CD14-positive monocyte (primary cell): ENCODE data around the gene MFGE8. TPM values are rescaled to one million over a fixed set of nuclear protein-coding genes. Genes with fewer than 3 reads are reported as not detected.

Experiments used
- DNase-seq, 3 donors: peaks; one replicate each; pipeline ENCODE4 v3.0.0-alpha.2; 2011 to 2022
- H2AFZ ChIP-seq: 2 replicates; pipeline ENCODE4 v1.6.0; 2012; ENCODE audit warnings: mild to moderate bottlenecking, low read depth, low read length, inconsistent platforms; ENCODE audit not compliant: insufficient read depth, poor library complexity, severe bottlenecking
- H3K27ac ChIP-seq, 2 donors: 1 replicate in 1 of 2; 2 replicates in 1 of 2; pipeline ENCODE4 v1.5.1; 2012 to 2013; ENCODE audit warnings: low read length in 2 of 2, control low read depth in 1 of 2, inconsistent platforms in 1 of 2, low read depth in 1 of 2, mild to moderate bottlenecking in 1 of 2
- H3K27me3 ChIP-seq, 2 donors: one replicate each; pipeline versions ENCODE4 v1.6.0 to v1.6.1; 2011 to 2013; ENCODE audit warnings: low read length in 2 of 2; ENCODE audit not compliant: control insufficient read depth in 2 of 2, insufficient read depth in 2 of 2
- H3K36me3 ChIP-seq, 2 donors: replicated peaks in 1 of 2; 1 replicate in 1 of 2; 2 replicates in 1 of 2; pipeline versions ENCODE4 v1.5.1 to v1.6.1; 2012 to 2013; ENCODE audit warnings: low read length in 2 of 2, control low read depth in 1 of 2, inconsistent platforms in 1 of 2, mild to moderate bottlenecking in 1 of 2; ENCODE audit not compliant: insufficient read depth in 2 of 2, control insufficient read depth in 1 of 2
- H3K4me1 ChIP-seq, 2 donors: 1 replicate in 1 of 2; 2 replicates in 1 of 2; pipeline versions ENCODE4 v1.5.1 to v1.6.1; 2012 to 2013; ENCODE audit warnings: low read length in 2 of 2, control low read depth in 1 of 2, inconsistent platforms in 1 of 2, mild to moderate bottlenecking in 1 of 2, moderate library complexity in 1 of 2; ENCODE audit not compliant: insufficient read depth in 2 of 2, control insufficient read depth in 1 of 2
- H3K4me2 ChIP-seq: replicated peaks from 2 replicates; pipeline ENCODE3; 2012; ENCODE audit warnings: low read length, moderate library complexity, mild to moderate bottlenecking; ENCODE audit not compliant: poor library complexity, severe bottlenecking; ENCODE audit errors: extremely low read depth
- H3K4me3 ChIP-seq, 3 experiments: fragments of 200-600 bp in 1 of 3; sonication (generic) in 1 of 3; replicated peaks in 1 of 3; 1 replicate in 2 of 3; 2 replicates in 1 of 3; pipeline ENCODE4 v1.5.1; 2011 to 2013; ENCODE audit warnings: low read length in 3 of 3, mild to moderate bottlenecking in 3 of 3, control low read depth in 2 of 3, low read depth in 2 of 3, inconsistent platforms in 1 of 3, moderate library complexity in 1 of 3
- H3K79me2 ChIP-seq: 2 replicates; pipeline ENCODE4 v1.6.0; 2012; ENCODE audit warnings: mild to moderate bottlenecking, control low read depth, inconsistent platforms, low read length, moderate library complexity; ENCODE audit not compliant: insufficient read depth
- H3K9ac ChIP-seq: 2 replicates; pipeline ENCODE4 v1.6.0; 2017; ENCODE audit warnings: low read length, mild to moderate bottlenecking; ENCODE audit not compliant: insufficient read depth, poor library complexity, severe bottlenecking
- H3K9me3 ChIP-seq, 2 donors: replicated peaks in 1 of 2; 1 replicate in 1 of 2; 2 replicates in 1 of 2; pipeline versions ENCODE4 v1.5.1 to v1.6.1; 2012 to 2013; ENCODE audit warnings: low read length in 2 of 2, control low read depth in 1 of 2; ENCODE audit not compliant: control insufficient read depth in 1 of 2, insufficient read depth in 1 of 2
- H4K20me1 ChIP-seq: 2 replicates; pipeline ENCODE4 v1.6.0; 2012; ENCODE audit warnings: mild to moderate bottlenecking, low read length, control low read depth, moderate library complexity; ENCODE audit not compliant: insufficient read depth
- H3K27ac Mint-ChIP-seq, 7 donors: one replicate each; pipeline ENCODE4 v1.8.0; 2020; ENCODE audit warnings: mild to moderate bottlenecking in 7 of 7, mixed read lengths in 7 of 7, moderate library complexity in 6 of 7, inconsistent platforms in 2 of 7
- H3K27me3 Mint-ChIP-seq, 3 donors: one replicate each; pipeline ENCODE4 v1.8.0; 2021 to 2022; ENCODE audit warnings: low read depth in 3 of 3, mild to moderate bottlenecking in 3 of 3, mixed read lengths in 3 of 3, moderate library complexity in 3 of 3, inconsistent platforms in 1 of 3
- H3K36me3 Mint-ChIP-seq, 2 donors: one replicate each; pipeline ENCODE4 v1.8.0; 2020; ENCODE audit warnings: mixed read lengths in 2 of 2, inconsistent platforms in 1 of 2, mild to moderate bottlenecking in 1 of 2
- H3K4me1 Mint-ChIP-seq: one replicate; pipeline ENCODE4 v1.8.0; 2020; ENCODE audit warnings: mild to moderate bottlenecking, mixed read lengths
- H3K4me3 Mint-ChIP-seq, 2 donors: one replicate each; pipeline ENCODE4 v1.8.0; 2020; ENCODE audit warnings: mild to moderate bottlenecking in 2 of 2, mixed read lengths in 2 of 2, moderate library complexity in 1 of 2
- H3K9me3 Mint-ChIP-seq, 7 donors: one replicate each; pipeline ENCODE4 v1.8.0; 2020 to 2022; ENCODE audit warnings: mixed read lengths in 7 of 7, mild to moderate bottlenecking in 6 of 7, moderate library complexity in 6 of 7, inconsistent platforms in 2 of 7
- WGBS: methylation state at CpG from one replicate; pipeline ENCODE4 v1.1.5; 2013; ENCODE audit warnings: missing lambda C conversion rate; ENCODE audit not compliant: insufficient coverage; 5-methylcytosine and 5-hydroxymethylcytosine counted together
- intact Hi-C, 2 donors: fragments of 100-400 bp; cut with micrococcal nuclease; formaldehyde crosslinking; loops; one replicate each; pipeline versions ENCODE4 v1.15.0 to v1.15.1; 2023
- polyA plus RNA-seq, 3 donors: library from polyadenylated mRNA; depleted of rRNA in 1 of 3; unstranded in 2 of 3; stranded (reverse) in 1 of 3; fragments of 300-500 nt in 2 of 3; fragments of >200 nt in 1 of 3; fragmentation: Illumina TruSeq in 2 of 3; gene quantifications; 1 replicate in 2 of 3; 2 replicates in 1 of 3; pipeline ENCODE4 v1.2.3, GENCODE V29; 2012 to 2021
- TF ChIP-seq, protein P1 (sequence below): fragments of 200-600 bp; IDR thresholded peaks from one replicate; pipeline ENCODE4 v1.8.0; 2022; ENCODE audit warnings: antibody characterized with exemption, mild to moderate bottlenecking

Gene MFGE8
- polyA plus RNA-seq, 3 donors = 2.7 TPM; not detected in 2

DNA sequence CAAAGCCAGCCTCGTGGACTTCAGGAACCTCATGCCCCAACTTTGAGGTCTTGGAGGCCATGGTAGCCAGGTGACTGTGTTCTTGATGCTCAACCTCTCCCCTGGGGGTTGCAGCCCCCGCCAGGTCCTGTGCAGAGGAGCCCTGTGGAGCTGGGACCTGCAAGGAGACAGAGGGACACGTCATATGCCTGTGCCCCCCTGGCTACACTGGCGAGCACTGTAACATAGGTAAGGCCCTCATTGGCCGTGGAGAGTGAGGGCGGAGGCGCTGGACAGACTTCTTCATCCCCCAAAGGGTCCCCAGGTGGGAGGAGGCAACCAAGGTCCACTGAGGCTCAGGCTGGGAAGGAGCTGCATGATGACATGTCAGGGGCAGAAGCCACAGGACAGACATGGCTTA is 53.0 kb downstream of the MFGE8 start:
- Histone ChIP-seq H3K36me3 (no peaks in the 10 kb centered on the region), H3K79me2 (no peaks in the 10 kb centered on the region), H3K27ac (no peak overlapping the region), H3K4me3 (no peak overlapping the region), H3K4me2 (no peak overlapping the region), H3K9me3 (peaks cover 0 to 5% of the 10 kb centered on the region in 2 donors), H4K20me1 (no peaks in the 10 kb centered on the region), H3K27me3 (no peaks in the 10 kb centered on the region), H2AFZ (no peak overlapping the region), H3K9ac (no peak overlapping the region), H3K4me1 (no peaks in the 10 kb centered on the region)
- DNase-seq = no peak
- Mint-ChIP-seq H3K36me3 (no peaks in the 10 kb centered on the region), H3K27me3 (peaks cover 2 to 6% (median 3%) of the 10 kb centered on the region in 3 donors), H3K27ac (no peak overlapping the region), H3K9me3 (peaks cover 1 to 12% (median 6%) of the 10 kb centered on the region in 7 donors), H3K4me1 (no peaks in the 10 kb centered on the region), H3K4me3 (no peak overlapping the region)
- intact Hi-C loops = no loop called here
- WGBS = 94% methylated on average over 7 of the region's 7 CpGs
- TF ChIP-seq, protein P1, sequence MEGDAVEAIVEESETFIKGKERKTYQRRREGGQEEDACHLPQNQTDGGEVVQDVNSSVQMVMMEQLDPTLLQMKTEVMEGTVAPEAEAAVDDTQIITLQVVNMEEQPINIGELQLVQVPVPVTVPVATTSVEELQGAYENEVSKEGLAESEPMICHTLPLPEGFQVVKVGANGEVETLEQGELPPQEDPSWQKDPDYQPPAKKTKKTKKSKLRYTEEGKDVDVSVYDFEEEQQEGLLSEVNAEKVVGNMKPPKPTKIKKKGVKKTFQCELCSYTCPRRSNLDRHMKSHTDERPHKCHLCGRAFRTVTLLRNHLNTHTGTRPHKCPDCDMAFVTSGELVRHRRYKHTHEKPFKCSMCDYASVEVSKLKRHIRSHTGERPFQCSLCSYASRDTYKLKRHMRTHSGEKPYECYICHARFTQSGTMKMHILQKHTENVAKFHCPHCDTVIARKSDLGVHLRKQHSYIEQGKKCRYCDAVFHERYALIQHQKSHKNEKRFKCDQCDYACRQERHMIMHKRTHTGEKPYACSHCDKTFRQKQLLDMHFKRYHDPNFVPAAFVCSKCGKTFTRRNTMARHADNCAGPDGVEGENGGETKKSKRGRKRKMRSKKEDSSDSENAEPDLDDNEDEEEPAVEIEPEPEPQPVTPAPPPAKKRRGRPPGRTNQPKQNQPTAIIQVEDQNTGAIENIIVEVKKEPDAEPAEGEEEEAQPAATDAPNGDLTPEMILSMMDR = no peak

DNA sequence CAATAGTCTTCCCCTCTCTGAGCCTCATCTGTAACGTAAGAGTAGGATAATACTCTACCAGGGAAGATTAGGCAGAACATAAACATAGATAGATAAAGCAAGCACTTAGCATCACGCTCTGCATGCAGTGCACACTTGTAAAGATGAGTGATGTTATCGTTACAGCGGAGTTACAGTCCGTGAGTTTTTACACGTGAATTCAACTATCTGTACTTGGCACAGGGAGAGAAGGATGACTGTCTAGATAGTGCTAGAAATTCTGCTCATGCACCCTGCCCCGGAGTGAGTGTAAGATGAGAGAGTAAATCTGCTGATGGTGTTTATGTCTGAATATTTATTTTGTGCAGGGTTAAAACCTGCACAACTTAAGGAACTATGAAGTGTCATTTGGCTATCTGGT is 53.6 kb downstream of the MFGE8 start:
- Histone ChIP-seq H3K27me3 (no peaks in the 10 kb centered on the region), H4K20me1 (no peaks in the 10 kb centered on the region), H3K27ac (no peak overlapping the region), H3K9ac (no peak overlapping the region), H3K36me3 (no peaks in the 10 kb centered on the region), H3K79me2 (no peaks in the 10 kb centered on the region), H2AFZ (no peak overlapping the region), H3K4me2 (no peak overlapping the region), H3K4me3 (no peak overlapping the region), H3K9me3 (peaks cover 0 to 12% of the 10 kb centered on the region in 2 donors), H3K4me1 (no peaks in the 10 kb centered on the region)
- TF ChIP-seq, protein P1 = no peak
- 87% methylated on average over 6 of the region's 7 CpGs for WGBS
- peaks cover 2 to 8% (median 3%) of the 10 kb centered on the region in 3 donors for H3K27me3 Mint-ChIP-seq
- H3K9me3 Mint-ChIP-seq = peaks cover 6 to 18% (median 10%) of the 10 kb centered on the region in 7 donors
- H3K4me3 Mint-ChIP-seq = no peak overlapping the region
- no peaks in the 10 kb centered on the region for H3K36me3 Mint-ChIP-seq
- H3K4me1 Mint-ChIP-seq = no peaks in the 10 kb centered on the region
- intact Hi-C loops = no loop called here
- DNase-seq = no peak
- no peak overlapping the region for H3K27ac Mint-ChIP-seq
